ENCODE measurements around the gene TMEM81. TPM values are rescaled to one million over a fixed set of nuclear protein-coding genes. Genes with fewer than 3 reads are reported as not detected.

Gene TMEM81
- total RNA-seq, 1 experiment from 2014 or later: 4.4 TPM

- H3K9me3 Mint-ChIP-seq (ENCODE audit: low read depth, unreplicated experiment): no peaks in the 10 kb centered on the region
Measured at GRCh38 chr1:205041998-205042910, 42.0 kb downstream of the TMEM81 start.

DNA sequence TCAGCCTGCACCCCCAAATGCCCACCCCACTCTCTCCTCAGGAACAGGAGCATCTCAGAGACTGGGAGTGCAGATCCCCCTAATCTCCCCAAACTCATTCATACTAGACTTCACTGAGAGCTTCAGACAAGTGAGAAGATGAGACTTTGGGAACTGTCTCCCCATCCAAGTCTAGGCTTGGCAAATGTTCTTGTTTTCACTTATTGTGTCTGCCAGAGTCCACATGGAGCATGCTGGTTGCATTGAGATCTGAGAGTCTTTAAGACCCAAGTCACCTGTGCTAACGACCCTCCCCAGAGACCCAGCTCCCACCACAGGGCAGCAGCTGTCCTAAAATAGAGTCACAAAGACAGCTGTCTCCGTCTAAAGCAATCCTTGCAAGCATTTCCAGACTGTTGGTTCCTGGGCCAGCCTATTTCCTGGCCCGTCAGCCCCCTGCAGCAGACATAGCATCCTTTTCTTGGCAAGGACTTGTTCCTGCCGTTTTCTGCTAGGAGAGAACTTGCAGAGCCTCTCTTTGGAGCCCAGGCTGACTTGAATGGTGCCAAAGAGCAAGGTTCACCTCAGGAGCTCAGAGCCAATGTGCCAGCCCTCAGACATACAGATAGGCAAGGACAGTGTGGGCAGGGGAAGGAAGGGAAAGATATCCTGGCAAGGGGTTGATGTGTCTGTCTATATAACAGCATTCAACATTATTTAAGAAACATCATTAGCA is 43.1 kb downstream of the TMEM81 start:
- peaks cover 99% of the 10 kb centered on the region for H3K27me3 Mint-ChIP-seq (ENCODE audit: unreplicated experiment)

More at GRCh38 chr1:205041998-205042910, 42.0 kb downstream of the TMEM81 start:
- no peaks in the 10 kb centered on the region for H3K4me1 Mint-ChIP-seq (ENCODE audit: low read depth, unreplicated experiment)
- H3K4me3 Mint-ChIP-seq (ENCODE audit: low read depth, unreplicated experiment): no peak overlapping the region
- intact Hi-C loops (cut with micrococcal nuclease; ENCODE audit: unreplicated experiment): no loop called here
- BruUV-seq (replicated peaks): no TSS peak
- CTCF ChIA-PET: no interaction called here
- H3K27ac Mint-ChIP-seq (ENCODE audit: unreplicated experiment): no peak overlapping the region
- TF ChIP-seq, protein P1, sequence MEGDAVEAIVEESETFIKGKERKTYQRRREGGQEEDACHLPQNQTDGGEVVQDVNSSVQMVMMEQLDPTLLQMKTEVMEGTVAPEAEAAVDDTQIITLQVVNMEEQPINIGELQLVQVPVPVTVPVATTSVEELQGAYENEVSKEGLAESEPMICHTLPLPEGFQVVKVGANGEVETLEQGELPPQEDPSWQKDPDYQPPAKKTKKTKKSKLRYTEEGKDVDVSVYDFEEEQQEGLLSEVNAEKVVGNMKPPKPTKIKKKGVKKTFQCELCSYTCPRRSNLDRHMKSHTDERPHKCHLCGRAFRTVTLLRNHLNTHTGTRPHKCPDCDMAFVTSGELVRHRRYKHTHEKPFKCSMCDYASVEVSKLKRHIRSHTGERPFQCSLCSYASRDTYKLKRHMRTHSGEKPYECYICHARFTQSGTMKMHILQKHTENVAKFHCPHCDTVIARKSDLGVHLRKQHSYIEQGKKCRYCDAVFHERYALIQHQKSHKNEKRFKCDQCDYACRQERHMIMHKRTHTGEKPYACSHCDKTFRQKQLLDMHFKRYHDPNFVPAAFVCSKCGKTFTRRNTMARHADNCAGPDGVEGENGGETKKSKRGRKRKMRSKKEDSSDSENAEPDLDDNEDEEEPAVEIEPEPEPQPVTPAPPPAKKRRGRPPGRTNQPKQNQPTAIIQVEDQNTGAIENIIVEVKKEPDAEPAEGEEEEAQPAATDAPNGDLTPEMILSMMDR (IDR thresholded peaks at IDR 0.05; ENCODE audit: unreplicated experiment): no peak
- no peak for DNase-seq
- no peaks in the 10 kb centered on the region for H3K36me3 Mint-ChIP-seq (ENCODE audit: insufficient read depth, unreplicated experiment)
- peaks cover 99% of the 10 kb centered on the region for H3K27me3 Mint-ChIP-seq (ENCODE audit: unreplicated experiment)

DNA sequence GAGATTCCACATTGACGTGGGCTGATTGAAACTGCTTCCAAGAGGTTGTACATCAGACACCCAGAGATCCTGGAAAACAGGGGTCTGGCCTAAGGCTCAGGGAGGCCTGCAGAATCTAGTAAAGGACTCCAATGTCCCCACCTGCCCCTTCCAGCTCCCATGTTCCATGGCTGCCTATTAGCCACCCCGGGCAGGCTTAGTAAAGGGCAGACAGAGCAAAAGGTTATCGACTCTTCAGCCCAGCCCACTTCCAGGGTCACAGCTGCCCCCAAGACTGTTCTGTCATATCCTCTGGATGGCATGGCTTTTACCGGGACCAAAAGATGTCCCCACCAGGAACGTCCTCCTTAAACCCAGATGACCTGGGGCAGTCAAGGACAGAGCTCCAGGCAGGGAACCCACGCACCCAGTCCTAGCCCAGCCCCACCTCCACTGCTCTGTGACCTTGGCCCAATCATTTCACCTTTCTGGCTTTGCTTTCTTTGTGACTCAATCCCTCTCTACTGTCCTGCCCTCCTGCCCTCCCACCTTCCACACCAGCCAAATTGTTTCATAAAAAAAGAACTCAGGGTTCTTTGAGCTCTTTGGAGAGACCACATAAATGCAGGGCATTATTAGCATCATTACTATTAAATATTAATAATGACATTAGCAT is 46.0 kb downstream of the TMEM81 start:
- H3K4me3 Mint-ChIP-seq (ENCODE audit: low read depth, unreplicated experiment): no peak overlapping the region
- CTCF ChIA-PET: no interaction called here
- H3K9me3 Mint-ChIP-seq (ENCODE audit: low read depth, unreplicated experiment): no peaks in the 10 kb centered on the region
- no peaks in the 10 kb centered on the region for H3K4me1 Mint-ChIP-seq (ENCODE audit: low read depth, unreplicated experiment)
- H3K36me3 Mint-ChIP-seq (ENCODE audit: insufficient read depth, unreplicated experiment): no peaks in the 10 kb centered on the region
- intact Hi-C loops (cut with micrococcal nuclease; ENCODE audit: unreplicated experiment): no loop called here
- TF ChIP-seq, protein P1 (IDR thresholded peaks at IDR 0.05; ENCODE audit: unreplicated experiment): no peak
- BruUV-seq (replicated peaks): no TSS peak
- H3K27me3 Mint-ChIP-seq (ENCODE audit: unreplicated experiment): peaks cover 97% of the 10 kb centered on the region
- DNase-seq: no peak
- H3K27ac Mint-ChIP-seq (ENCODE audit: unreplicated experiment): no peak overlapping the region

More for the DNA sequence above, 43.1 kb downstream of the TMEM81 start:
- Mint-ChIP-seq H3K4me1 (ENCODE audit: low read depth, unreplicated experiment) (no peaks in the 10 kb centered on the region), H3K27ac (ENCODE audit: unreplicated experiment) (no peak overlapping the region), H3K9me3 (ENCODE audit: low read depth, unreplicated experiment) (no peaks in the 10 kb centered on the region), H3K36me3 (ENCODE audit: insufficient read depth, unreplicated experiment) (no peaks in the 10 kb centered on the region), H3K4me3 (ENCODE audit: low read depth, unreplicated experiment) (no peak overlapping the region)
- TF ChIP-seq, protein P1 (IDR thresholded peaks at IDR 0.05; ENCODE audit: unreplicated experiment): no peak
- BruUV-seq (replicated peaks): no TSS peak
- no peak for DNase-seq
- CTCF ChIA-PET: no interaction called here
- intact Hi-C loops (cut with micrococcal nuclease; ENCODE audit: unreplicated experiment): no loop called here

DNA sequence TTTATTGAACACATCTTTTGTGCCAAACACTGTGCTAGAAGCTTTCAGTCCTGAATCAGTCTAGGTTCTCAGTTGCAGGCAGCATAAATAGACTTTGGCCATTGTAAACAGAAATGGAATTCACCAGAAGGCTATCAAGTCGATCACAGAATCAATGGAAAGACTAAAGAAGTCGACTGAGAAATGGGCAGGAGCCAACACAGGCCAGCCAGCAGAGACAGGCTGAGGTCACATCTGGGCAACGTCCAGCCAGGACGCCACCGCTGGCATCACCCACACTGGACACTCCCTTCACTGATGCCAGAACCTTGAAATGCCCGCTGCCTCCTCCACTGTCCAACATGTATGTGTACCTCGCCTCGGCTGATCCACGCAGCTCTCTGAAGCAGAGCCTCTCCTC is 46.7 kb downstream of the TMEM81 start:
- no peaks in the 10 kb centered on the region for H3K4me1 Mint-ChIP-seq (ENCODE audit: low read depth, unreplicated experiment)
- no peak for DNase-seq
- intact Hi-C loops (cut with micrococcal nuclease; ENCODE audit: unreplicated experiment): no loop called here
- BruUV-seq (replicated peaks): no TSS peak
- H3K27ac Mint-ChIP-seq (ENCODE audit: unreplicated experiment): no peak overlapping the region
- H3K9me3 Mint-ChIP-seq (ENCODE audit: low read depth, unreplicated experiment): no peaks in the 10 kb centered on the region
- no peaks in the 10 kb centered on the region for H3K36me3 Mint-ChIP-seq (ENCODE audit: insufficient read depth, unreplicated experiment)
- H3K27me3 Mint-ChIP-seq (ENCODE audit: unreplicated experiment): peaks cover 99% of the 10 kb centered on the region
- CTCF ChIA-PET: no interaction called here
- no peak overlapping the region for H3K4me3 Mint-ChIP-seq (ENCODE audit: low read depth, unreplicated experiment)
- TF ChIP-seq, protein P1 (IDR thresholded peaks at IDR 0.05; ENCODE audit: unreplicated experiment): no peak

Other genes starting within 250 kb of the TMEM81 start
- gene NFASC, start 213.6 kb downstream of the TMEM81 start, total RNA-seq (2022): not detected in 2 replicates
- not detected in 2 replicates for gene CNTN2, start 41.2 kb downstream of the TMEM81 start, total RNA-seq (2022)
- gene RBBP5, start 37.5 kb upstream of the TMEM81 start, total RNA-seq (2022): 21.9 and 22.0 TPM in 2 replicates
- gene DSTYK, start 127.2 kb upstream of the TMEM81 start, total RNA-seq (2022): 8.3 and 8.6 TPM in 2 replicates
- gene TMCC2, start 143.5 kb upstream of the TMEM81 start, total RNA-seq (2022): 0.33 and 0.37 TPM in 2 replicates
- 2.6 and 3.7 TPM in 2 replicates for gene NUAK2, start 237.3 kb upstream of the TMEM81 start, total RNA-seq (2022)

Measured in Calu3 (cell line).